OCI-LY7 (cell line): ENCODE results near the gene SPRN.

Experiments
- EZH2phosphoT487 ChIP-seq: fragments of 200-600 bp; sonication (generic); IDR thresholded peaks from 2 replicates; pipeline ENCODE4 v1.6.1; 2018; ENCODE audit warnings: low read depth, borderline replicate concordance, mild to moderate bottlenecking, mixed run types, antibody characterized with exemption, low read length, moderate library complexity, mixed read lengths
- TF ChIP-seq, protein P1 (sequence below): fragments of 200-600 bp; sonication (generic); conservative IDR thresholded peaks from 2 replicates; pipeline ENCODE4 v1.5.1; 2014; ENCODE audit warnings: mild to moderate bottlenecking, antibody characterized with exemption, low read length, moderate library complexity, mixed read lengths

DNA sequence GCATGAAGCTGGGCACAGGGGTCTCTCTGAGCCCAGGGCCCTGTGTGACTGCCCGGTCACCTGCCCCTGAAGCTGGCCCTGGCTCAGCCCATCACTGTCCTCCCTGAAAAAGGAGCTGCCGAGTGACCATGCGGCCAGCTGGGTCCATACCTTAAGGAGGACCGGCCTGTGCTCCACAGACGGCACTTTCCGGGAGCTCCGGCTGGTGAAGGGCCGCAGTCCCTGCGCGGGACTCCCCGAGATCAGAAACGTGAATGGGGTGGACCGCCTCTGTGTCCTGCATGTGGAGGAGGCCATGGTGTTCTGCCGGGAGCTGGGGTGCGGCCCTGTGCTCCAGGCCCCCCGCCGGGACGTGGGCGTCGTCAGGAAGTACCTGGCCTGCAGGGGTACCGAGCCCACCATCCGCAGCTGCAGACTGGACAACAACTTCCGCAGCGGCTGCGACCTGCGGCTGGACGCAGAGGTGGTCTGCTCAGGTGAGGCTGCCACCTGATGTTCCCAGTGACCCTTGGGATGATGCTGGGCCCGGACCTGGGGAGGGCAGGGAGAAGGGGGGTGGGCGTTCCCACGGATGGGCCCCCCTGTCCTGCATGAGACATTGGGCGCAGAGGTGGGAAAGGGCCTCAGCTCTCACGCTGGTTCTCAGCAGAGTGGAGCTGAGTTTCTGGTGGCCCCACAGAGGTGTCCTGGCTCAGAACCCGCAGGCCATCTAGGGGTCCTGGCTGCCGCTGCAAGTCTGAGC lies 32.8 kb upstream of the SPRN start:
- TF ChIP-seq, protein P1, sequence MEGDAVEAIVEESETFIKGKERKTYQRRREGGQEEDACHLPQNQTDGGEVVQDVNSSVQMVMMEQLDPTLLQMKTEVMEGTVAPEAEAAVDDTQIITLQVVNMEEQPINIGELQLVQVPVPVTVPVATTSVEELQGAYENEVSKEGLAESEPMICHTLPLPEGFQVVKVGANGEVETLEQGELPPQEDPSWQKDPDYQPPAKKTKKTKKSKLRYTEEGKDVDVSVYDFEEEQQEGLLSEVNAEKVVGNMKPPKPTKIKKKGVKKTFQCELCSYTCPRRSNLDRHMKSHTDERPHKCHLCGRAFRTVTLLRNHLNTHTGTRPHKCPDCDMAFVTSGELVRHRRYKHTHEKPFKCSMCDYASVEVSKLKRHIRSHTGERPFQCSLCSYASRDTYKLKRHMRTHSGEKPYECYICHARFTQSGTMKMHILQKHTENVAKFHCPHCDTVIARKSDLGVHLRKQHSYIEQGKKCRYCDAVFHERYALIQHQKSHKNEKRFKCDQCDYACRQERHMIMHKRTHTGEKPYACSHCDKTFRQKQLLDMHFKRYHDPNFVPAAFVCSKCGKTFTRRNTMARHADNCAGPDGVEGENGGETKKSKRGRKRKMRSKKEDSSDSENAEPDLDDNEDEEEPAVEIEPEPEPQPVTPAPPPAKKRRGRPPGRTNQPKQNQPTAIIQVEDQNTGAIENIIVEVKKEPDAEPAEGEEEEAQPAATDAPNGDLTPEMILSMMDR = no peak
- TF ChIP-seq EZH2phosphoT487 = no peak
